Neural progenitor cell (in vitro differentiated cells): Measurements from ENCODE around the gene PGK1. TPM values are rescaled to one million over a fixed set of nuclear protein-coding genes. Genes with fewer than 3 reads are reported as not detected.
"Not testable (repeated sequence)": the region's sequence is repeated elsewhere in the genome, so short reads cannot be mapped to it uniquely, and the experiment has no call there.

ENCODE experiments used
- DNase-seq: peaks from one replicate; pipeline ENCODE4 v3.0.0-alpha.2; 2016; ENCODE audit warnings: low spot score
- H2AFZ ChIP-seq: fragments of 200-600 bp; sonication (generic); replicated peaks from 2 replicates; pipeline ENCODE4 v1.6.1; 2016; ENCODE audit warnings: antibody characterized with exemption
- H3F3A ChIP-seq: fragments of 200-600 bp; sonication (generic); 2 replicates; pipeline ENCODE4 v1.6.1; 2016; ENCODE audit warnings: antibody characterized with exemption, low read depth
- H3K27ac ChIP-seq: fragments of 200-600 bp; sonication (generic); 2 replicates; pipeline ENCODE4 v1.5.1; 2016; ENCODE audit warnings: mild to moderate bottlenecking
- H3K27me3 ChIP-seq: fragments of 200-600 bp; sonication (generic); 2 replicates; pipeline ENCODE4 v1.6.1; 2016; ENCODE audit warnings: mild to moderate bottlenecking, moderate library complexity
- H3K36me3 ChIP-seq: fragments of 200-600 bp; sonication (generic); 2 replicates; pipeline ENCODE4 v1.5.1; 2016
- H3K4me1 ChIP-seq: fragments of 200-600 bp; sonication (generic); 2 replicates; pipeline ENCODE4 v1.6.1; 2016; ENCODE audit warnings: mixed run types
- H3K4me2 ChIP-seq: fragments of 200-600 bp; sonication (generic); 2 replicates; pipeline ENCODE4 v1.6.1; 2016
- H3K4me3 ChIP-seq: fragments of 200-600 bp; sonication (generic); 2 replicates; pipeline ENCODE4 v1.5.1; 2016
- H3K79me2 ChIP-seq: fragments of 200-600 bp; sonication (generic); 2 replicates; pipeline ENCODE4 v1.6.1; 2016; ENCODE audit warnings: low read depth
- H3K9ac ChIP-seq: fragments of 200-600 bp; sonication (generic); 2 replicates; pipeline ENCODE4 v1.6.1; 2016
- H3K9me3 ChIP-seq: fragments of 200-600 bp; sonication (generic); 2 replicates; pipeline ENCODE4 v1.5.1; 2016; ENCODE audit warnings: low read depth
- H4K20me1 ChIP-seq: fragments of 200-600 bp; sonication (generic); 2 replicates; pipeline ENCODE4 v1.6.1; 2016; ENCODE audit warnings: low read depth
- H3K27ac Mint-ChIP-seq: 3 replicates; pipeline ENCODE4 v1.8.0; 2021; ENCODE audit warnings: mixed read lengths
- H3K27me3 Mint-ChIP-seq: 2 replicates; pipeline ENCODE4 v1.8.0; 2022; ENCODE audit warnings: low read depth, mild to moderate bottlenecking, inconsistent platforms, moderate library complexity, mixed read lengths; ENCODE audit not compliant: insufficient read depth
- H3K36me3 Mint-ChIP-seq: 3 replicates; pipeline ENCODE4 v1.8.0; 2021; ENCODE audit warnings: mixed read lengths
- H3K4me1 Mint-ChIP-seq: 3 replicates; pipeline ENCODE4 v1.8.0; 2021; ENCODE audit warnings: mixed read lengths
- H3K4me3 Mint-ChIP-seq: 3 replicates; pipeline ENCODE4 v1.8.0; 2021; ENCODE audit warnings: mild to moderate bottlenecking, moderate library complexity, mixed read lengths
- H3K9me3 Mint-ChIP-seq: 3 replicates; pipeline ENCODE4 v1.8.0; 2020; ENCODE audit warnings: mixed read lengths
- EZH2 ChIP-seq: fragments of 200-600 bp; sonication (generic); IDR thresholded peaks from 2 replicates; pipeline ENCODE4 v1.6.1; 2017; ENCODE audit warnings: antibody characterized with exemption, mild to moderate bottlenecking, moderate library complexity
- EZH2phosphoT487 ChIP-seq: fragments of 200-600 bp; sonication (generic); IDR thresholded peaks from 2 replicates; pipeline ENCODE4 v1.6.1; 2017; ENCODE audit warnings: antibody characterized with exemption
- total RNA-seq: library from RNA; depleted of rRNA; stranded (reverse); fragments of >200 nt; gene quantifications from 2 replicates; pipeline ENCODE4 v1.2.3, GENCODE V29; 2015; ENCODE audit warnings: low replicate concordance
- TF ChIP-seq, protein P1 (sequence below): fragments of 200-600 bp; sonication (generic); IDR thresholded peaks from 2 replicates; pipeline ENCODE4 v1.5.1; 2017; ENCODE audit warnings: antibody characterized with exemption, mild to moderate bottlenecking

The PGK1 gene
- total RNA-seq, 1 donor from 2014 or later: 446 TPM

DNA sequence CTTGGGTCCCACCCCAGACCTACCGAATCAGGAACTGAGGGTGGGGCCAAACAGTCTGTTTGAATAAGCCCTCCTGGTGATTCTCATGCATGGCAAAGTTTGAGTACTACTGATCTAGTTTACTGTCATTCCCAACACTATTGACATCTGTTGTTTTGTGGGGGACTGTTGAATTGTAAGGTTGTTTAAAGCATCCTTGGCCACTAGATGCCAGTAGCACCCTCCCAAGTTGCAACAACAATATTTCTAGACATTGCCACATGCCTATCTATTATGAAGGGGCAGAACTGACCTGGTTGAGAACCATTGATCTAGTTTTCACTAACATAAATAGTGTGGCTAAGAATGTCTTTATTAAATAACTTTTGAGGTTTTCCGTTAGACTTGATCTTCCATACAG is 20.3 kb downstream of the PGK1 start:
- Mint-ChIP-seq H3K27ac (no peak overlapping the region), H3K36me3 (peaks cover 10% of the 10 kb centered on the region)
- TF ChIP-seq, protein P1, sequence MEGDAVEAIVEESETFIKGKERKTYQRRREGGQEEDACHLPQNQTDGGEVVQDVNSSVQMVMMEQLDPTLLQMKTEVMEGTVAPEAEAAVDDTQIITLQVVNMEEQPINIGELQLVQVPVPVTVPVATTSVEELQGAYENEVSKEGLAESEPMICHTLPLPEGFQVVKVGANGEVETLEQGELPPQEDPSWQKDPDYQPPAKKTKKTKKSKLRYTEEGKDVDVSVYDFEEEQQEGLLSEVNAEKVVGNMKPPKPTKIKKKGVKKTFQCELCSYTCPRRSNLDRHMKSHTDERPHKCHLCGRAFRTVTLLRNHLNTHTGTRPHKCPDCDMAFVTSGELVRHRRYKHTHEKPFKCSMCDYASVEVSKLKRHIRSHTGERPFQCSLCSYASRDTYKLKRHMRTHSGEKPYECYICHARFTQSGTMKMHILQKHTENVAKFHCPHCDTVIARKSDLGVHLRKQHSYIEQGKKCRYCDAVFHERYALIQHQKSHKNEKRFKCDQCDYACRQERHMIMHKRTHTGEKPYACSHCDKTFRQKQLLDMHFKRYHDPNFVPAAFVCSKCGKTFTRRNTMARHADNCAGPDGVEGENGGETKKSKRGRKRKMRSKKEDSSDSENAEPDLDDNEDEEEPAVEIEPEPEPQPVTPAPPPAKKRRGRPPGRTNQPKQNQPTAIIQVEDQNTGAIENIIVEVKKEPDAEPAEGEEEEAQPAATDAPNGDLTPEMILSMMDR: peak; percentile 33
- TF ChIP-seq EZH2: no peak
- no peak for TF ChIP-seq EZH2phosphoT487

DNA sequence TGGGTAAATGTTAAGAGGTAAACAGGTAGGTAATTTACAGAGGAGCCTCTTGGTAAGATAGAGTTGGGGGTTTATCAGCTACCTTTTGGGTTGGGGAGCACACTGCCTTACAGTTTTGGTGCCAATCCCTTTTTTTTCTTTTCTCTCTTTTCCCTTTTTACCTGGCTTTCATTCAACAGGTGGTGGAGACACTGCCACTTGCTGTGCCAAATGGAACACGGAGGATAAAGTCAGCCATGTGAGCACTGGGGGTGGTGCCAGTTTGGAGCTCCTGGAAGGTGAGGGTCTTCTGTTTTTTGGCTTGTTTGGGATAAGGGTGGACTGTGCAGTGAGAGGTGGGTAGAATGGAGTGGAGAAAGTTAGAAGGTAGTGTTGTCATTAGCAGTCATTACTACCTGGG is 21.1 kb downstream of the PGK1 start:
- H3K9ac ChIP-seq: no peak overlapping the region
- H3F3A ChIP-seq: peaks cover 6% of the 10 kb centered on the region
- Mint-ChIP-seq H3K27me3 (no peaks in the 10 kb centered on the region), H3K4me3 (no peak overlapping the region), H3K4me1 (no peaks in the 10 kb centered on the region), H3K27ac (no peak overlapping the region), H3K9me3 (no peaks in the 10 kb centered on the region), H3K36me3 (peaks cover 11% of the 10 kb centered on the region)
- H3K27ac ChIP-seq: no peak overlapping the region
- peaks cover 6% of the 10 kb centered on the region for H3K36me3 ChIP-seq
- H3K27me3 ChIP-seq: no peaks in the 10 kb centered on the region
- no peaks in the 10 kb centered on the region for H3K4me1 ChIP-seq
- TF ChIP-seq EZH2 (no peak), EZH2phosphoT487 (no peak)
- TF ChIP-seq, protein P1: no peak
- H3K4me2 ChIP-seq: no peak overlapping the region
- H3K4me3 ChIP-seq: no peak overlapping the region
- no peak overlapping the region for H2AFZ ChIP-seq
- H3K9me3 ChIP-seq: no peaks in the 10 kb centered on the region
- H4K20me1 ChIP-seq: peaks cover 34% of the 10 kb centered on the region
- DNase-seq: no peak
- peaks cover 16% of the 10 kb centered on the region for H3K79me2 ChIP-seq

More for the DNA sequence above, 20.3 kb downstream of the PGK1 start:
- Histone ChIP-seq H3F3A (peaks cover 6% of the 10 kb centered on the region), H3K4me3 (no peak overlapping the region), H3K4me2 (no peak overlapping the region), H3K27ac (no peak overlapping the region), H3K9ac (no peak overlapping the region), H3K79me2 (peaks cover 22% of the 10 kb centered on the region), H3K27me3 (no peaks in the 10 kb centered on the region), H3K9me3 (no peaks in the 10 kb centered on the region), H2AFZ (no peak overlapping the region), H3K36me3 (peaks cover 6% of the 10 kb centered on the region), H3K4me1 (no peaks in the 10 kb centered on the region), H4K20me1 (peaks cover 39% of the 10 kb centered on the region)
- Mint-ChIP-seq H3K9me3 (no peaks in the 10 kb centered on the region), H3K4me1 (no peaks in the 10 kb centered on the region), H3K4me3 (no peak overlapping the region), H3K27me3 (no peaks in the 10 kb centered on the region)
- DNase-seq: no peak

GRCh38 chrX:78125781-78126180 is 21.7 kb downstream of the PGK1 start:
- not testable (repeated sequence) for H3K27me3 Mint-ChIP-seq, DNase-seq, H3K4me3 ChIP-seq, H3K4me1 ChIP-seq, H3K9me3 ChIP-seq, H3K27me3 ChIP-seq, H3K9me3 Mint-ChIP-seq, H3K4me1 Mint-ChIP-seq, H3K4me2 ChIP-seq, H3K27ac ChIP-seq, H3K9ac ChIP-seq, H3K36me3 ChIP-seq, H3K27ac Mint-ChIP-seq, H2AFZ ChIP-seq, H3K4me3 Mint-ChIP-seq
- peaks cover 11% of the 10 kb centered on the region for H3K36me3 Mint-ChIP-seq
- H3K79me2 ChIP-seq: peaks cover 11% of the 10 kb centered on the region
- peaks cover 30% of the 10 kb centered on the region for H4K20me1 ChIP-seq
- peaks cover 11% of the 10 kb centered on the region for H3F3A ChIP-seq

DNA sequence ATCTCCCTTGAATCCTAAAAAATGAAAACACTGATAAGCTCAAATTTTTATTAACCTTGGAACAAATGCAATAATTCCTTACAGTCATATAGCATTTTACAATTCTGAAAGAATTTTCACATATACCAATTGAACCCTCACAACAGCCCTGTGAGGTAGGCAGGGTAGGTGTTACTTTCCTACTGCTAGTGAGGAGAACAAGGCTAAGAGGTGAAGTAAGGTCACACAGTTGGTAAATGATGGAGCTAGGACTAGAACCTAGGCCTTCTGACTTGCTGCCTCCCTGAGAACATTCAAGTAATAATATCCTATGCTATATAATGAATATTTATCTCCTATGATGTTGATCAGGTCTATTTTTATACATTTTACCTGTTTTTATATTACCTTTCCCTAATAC is 25.7 kb downstream of the PGK1 start:
- Histone ChIP-seq H3K27ac (no peak overlapping the region), H2AFZ (no peak overlapping the region), H4K20me1 (peaks cover 5% of the 10 kb centered on the region), H3K27me3 (no peaks in the 10 kb centered on the region), H3K9ac (no peak overlapping the region), H3K4me3 (no peak overlapping the region), H3K4me1 (no peaks in the 10 kb centered on the region), H3K36me3 (no peaks in the 10 kb centered on the region), H3K79me2 (no peaks in the 10 kb centered on the region), H3F3A (peaks cover 18% of the 10 kb centered on the region), H3K4me2 (no peak overlapping the region), H3K9me3 (no peaks in the 10 kb centered on the region)
- Mint-ChIP-seq H3K27me3 (no peaks in the 10 kb centered on the region), H3K9me3 (no peaks in the 10 kb centered on the region), H3K4me1 (no peaks in the 10 kb centered on the region), H3K36me3 (peaks cover 2% of the 10 kb centered on the region), H3K27ac (no peak overlapping the region), H3K4me3 (no peak overlapping the region)
- no peak for TF ChIP-seq EZH2
- no peak for TF ChIP-seq EZH2phosphoT487
- TF ChIP-seq, protein P1: no peak
- DNase-seq: no peak
